Measurements from ENCODE around the gene PRKX.

PRKX gene

DNA sequence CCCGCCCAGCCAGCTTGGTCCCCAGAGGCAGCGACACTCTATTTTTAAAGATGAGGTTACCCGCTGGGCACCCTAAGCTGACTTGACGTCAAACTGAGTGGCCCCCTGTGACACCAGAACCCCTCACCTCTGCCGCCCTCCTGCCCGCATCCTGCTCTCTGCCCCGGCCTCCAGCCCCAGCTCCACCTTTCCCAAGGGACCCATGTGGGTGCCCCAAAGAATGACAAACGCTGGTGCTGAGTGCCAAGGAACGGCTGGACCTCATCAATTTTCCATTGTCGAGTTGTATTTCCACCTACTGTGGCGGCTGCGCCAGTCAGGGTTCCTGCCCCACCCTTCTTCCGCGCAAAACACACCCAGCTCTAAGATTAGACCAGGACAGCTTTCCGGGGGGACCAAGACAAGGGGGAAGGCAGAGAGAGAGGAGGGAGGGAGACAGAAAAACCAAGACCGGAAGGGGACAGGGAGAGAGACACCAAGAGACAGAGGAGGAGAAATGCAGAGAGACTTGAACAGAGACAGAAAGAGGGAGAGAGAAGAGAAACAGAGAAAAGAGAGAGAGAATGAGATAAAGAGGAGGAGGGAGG lies 2.0 kb downstream of the PRKX start:
- TF ChIP-seq GATA2 (IDR thresholded peaks at IDR 0.05; ENCODE audit: low read depth, low read length) (no peak), GATA3 (IDR thresholded peaks at IDR 0.05; ENCODE audit: low read depth, low read length) (no peak)

- TF ChIP-seq GATA3 (IDR thresholded peaks at IDR 0.05; ENCODE audit: low read depth, low read length) (no peak), GATA2 (IDR thresholded peaks at IDR 0.05; ENCODE audit: low read depth, low read length) (no peak)
Observed at GRCh38 chrX:3706481-3706880, 7.0 kb downstream of the PRKX start.

DNA sequence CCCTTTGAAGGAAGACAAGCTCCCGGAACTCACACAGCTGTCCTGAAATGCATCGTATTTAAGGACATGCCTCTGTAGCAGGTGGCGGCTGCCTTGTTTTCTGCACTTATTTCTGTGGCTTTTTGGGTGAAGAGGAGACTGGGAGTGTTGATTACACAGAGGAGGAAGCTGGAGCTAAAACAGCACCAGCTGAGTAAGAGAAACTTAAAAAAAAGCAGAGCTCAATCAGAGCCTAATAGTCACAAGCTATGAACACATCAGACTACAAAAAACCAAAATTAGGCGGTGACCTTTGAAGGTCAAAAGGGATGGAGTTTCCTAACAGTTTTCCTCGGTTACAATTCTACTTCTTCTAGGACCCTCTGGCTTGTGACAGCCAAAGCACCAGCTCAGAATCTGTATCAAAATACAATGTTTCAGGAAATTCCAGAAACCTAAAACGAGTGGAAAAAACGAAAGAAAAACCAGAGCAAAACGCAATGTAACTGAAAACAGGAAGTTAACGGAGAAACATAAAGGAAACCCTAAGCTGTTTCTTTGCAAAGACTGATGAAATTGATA lies 13.5 kb downstream of the PRKX start:
- TF ChIP-seq GATA2 (IDR thresholded peaks at IDR 0.05; ENCODE audit: low read depth, low read length) (no peak), GATA3 (IDR thresholded peaks at IDR 0.05; ENCODE audit: low read depth, low read length) (no peak)

DNA sequence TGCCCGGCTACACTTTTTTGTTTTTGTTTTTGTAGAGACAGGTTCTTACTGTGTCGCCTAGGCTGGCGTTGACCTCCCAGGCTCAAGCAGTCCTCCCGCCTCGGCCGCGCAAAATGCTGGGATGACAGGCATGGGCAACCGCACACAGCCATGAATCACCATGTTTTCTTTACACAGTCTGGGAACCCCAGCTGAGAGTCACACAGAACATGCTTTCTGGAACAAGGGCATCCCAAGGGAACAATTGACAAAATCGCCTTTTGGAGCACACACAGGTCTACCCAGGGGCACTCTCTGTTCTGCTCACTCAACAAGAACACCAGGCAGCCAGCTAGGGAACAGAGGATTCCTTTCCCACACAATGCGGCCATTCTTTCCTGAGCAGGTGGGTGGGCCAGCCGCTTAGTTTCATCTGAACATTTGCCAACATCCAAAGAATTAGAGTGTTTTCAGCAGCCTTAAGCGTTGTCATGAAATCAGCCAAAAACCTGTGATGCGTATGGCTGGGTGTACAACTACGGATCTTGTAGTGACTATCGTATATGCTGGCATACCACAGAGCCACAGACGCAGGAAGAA lies 15.7 kb downstream of the PRKX start:
- TF ChIP-seq GATA3 (IDR thresholded peaks at IDR 0.05; ENCODE audit: low read depth, low read length) (no peak), GATA2 (IDR thresholded peaks at IDR 0.05; ENCODE audit: low read depth, low read length) (no peak)

DNA sequence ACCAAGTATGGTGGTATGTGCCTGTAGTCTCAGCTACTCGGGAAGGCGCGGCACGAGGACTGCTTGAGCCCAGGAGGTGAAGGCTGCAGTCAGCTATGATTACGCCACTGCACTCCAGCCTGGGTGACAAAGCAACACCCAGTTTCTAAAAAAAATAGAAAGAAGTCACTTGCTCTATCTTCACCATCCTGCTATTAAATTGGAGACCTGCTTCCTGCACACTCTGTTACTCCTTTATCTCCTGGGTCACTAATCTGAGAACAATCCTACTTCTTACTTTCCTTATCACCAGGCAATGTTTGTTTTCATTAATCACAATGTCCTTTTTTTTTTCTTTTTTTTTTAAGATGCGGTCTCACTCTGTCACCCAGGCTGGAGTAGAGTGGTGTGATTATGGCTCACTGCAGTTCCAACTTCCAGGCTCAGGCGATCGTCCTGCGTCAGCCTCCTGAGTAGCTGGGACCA lies 16.2 kb downstream of the PRKX start:
- no peak for TF ChIP-seq GATA2 (IDR thresholded peaks at IDR 0.05; ENCODE audit: low read depth, low read length)
- TF ChIP-seq GATA3 (IDR thresholded peaks at IDR 0.05; ENCODE audit: low read depth, low read length), result no peak

DNA sequence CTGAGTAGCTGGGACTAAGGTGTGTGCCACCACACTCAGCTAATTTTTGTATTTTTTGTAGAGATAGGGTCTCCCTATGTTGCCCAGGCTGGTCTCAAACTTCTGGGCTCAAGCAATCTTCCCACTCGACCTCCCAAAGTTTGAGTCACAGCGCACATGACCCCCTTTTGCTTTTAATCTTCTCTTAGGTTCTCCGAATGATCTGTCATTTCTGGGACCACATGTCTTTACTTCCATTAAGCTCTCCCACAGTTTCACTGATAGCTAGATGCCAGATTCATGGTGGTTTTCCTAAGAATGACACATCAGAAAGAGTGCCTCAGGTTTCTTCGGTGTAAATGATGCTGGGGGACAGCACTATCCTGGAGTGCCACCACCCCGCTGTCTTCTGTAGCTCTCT lies 17.9 kb downstream of the PRKX start:
- TF ChIP-seq GATA2 (IDR thresholded peaks at IDR 0.05; ENCODE audit: low read depth, low read length), result no peak
- no peak for TF ChIP-seq GATA3 (IDR thresholded peaks at IDR 0.05; ENCODE audit: low read depth, low read length)

DNA sequence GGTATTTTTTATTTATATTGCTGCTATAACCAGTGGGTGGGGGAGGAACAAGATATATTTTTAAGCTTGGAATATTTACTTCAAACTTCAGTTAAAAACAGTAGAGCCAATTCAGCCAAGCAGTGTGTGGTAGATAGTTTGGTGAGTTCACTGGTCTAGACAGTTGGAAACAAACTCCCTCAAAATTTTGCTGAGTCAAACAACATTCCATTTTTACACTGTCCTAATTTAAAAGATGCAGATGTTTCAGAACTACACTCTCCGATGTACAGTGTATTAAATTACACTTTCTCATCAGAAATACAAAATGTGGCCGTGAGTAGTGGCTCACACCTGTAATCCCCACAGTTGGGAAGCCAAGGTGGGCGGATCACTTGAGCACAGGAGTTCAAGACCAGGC lies 23.3 kb downstream of the PRKX start:
- no peak for TF ChIP-seq GATA3 (IDR thresholded peaks at IDR 0.05; ENCODE audit: low read depth, low read length)
- no peak for TF ChIP-seq GATA2 (IDR thresholded peaks at IDR 0.05; ENCODE audit: low read depth, low read length)

GRCh38 chrX:3680459-3680858 lies 33.0 kb downstream of the PRKX start:
- TF ChIP-seq GATA3 (IDR thresholded peaks at IDR 0.05; ENCODE audit: low read depth, low read length) (no peak), GATA2 (IDR thresholded peaks at IDR 0.05; ENCODE audit: low read depth, low read length) (no peak)

DNA sequence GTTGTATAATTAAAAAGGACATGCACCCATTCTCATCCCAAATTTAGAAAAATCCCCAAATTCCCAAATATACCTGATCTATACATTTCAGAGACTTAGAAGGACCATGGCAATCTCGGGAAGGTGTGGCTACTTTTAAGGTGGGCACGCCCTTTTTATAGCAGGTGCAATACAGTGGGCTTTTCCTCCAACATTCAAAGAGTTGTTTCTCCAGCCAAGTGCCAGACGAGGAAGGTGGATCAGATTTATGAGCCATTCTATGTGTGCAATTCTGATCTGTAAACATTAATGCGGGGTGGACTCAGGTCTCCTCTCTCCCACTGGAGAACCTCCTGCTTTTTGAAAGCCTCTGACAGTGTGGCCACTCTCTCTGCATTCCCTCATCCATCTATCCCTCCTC lies 33.8 kb downstream of the PRKX start:
- TF ChIP-seq GATA3 (IDR thresholded peaks at IDR 0.05; ENCODE audit: low read depth, low read length) (no peak), GATA2 (IDR thresholded peaks at IDR 0.05; ENCODE audit: low read depth, low read length) (no peak)

DNA sequence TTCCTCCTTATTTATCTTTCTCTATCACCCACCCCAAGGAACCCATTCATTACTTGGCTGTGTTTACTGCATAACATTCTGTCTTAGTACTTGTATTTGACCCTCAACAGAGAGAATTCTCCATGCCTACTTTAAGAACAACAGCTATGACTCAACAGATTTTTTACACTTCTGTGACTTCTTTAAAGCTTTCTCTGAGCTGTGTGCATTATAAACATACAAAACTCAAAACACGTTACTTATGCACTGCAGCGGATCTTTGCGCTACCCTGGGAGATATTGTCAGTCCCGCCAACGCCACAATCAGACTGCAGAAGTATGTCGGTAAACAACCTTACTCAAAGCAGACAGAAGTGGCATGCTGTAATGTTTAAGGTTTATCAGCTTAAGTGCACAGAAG lies 35.1 kb downstream of the PRKX start:
- TF ChIP-seq GATA3 (IDR thresholded peaks at IDR 0.05; ENCODE audit: low read depth, low read length) (no peak), GATA2 (IDR thresholded peaks at IDR 0.05; ENCODE audit: low read depth, low read length) (no peak)

DNA sequence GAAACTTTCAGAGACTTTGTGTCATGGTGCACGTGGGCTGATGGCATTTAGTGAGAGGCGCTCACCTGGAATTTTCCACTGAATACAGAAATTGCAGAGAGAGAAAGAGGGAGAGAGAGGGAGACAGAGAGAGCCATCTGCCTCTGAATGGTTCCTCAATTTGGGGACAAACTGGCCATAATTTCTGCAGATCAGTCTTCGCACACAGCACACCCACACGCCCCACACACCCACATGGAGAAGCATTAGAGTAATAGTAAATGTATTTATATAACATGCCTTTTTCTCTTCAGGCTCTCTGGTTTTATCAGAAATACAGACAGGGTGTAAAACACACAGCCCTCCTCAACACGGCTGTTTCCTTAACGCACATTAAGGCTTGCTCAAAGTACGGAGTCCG lies 38.6 kb downstream of the PRKX start:
- TF ChIP-seq GATA2 (IDR thresholded peaks at IDR 0.05; ENCODE audit: low read depth, low read length) (no peak), GATA3 (IDR thresholded peaks at IDR 0.05; ENCODE audit: low read depth, low read length) (no peak)

DNA sequence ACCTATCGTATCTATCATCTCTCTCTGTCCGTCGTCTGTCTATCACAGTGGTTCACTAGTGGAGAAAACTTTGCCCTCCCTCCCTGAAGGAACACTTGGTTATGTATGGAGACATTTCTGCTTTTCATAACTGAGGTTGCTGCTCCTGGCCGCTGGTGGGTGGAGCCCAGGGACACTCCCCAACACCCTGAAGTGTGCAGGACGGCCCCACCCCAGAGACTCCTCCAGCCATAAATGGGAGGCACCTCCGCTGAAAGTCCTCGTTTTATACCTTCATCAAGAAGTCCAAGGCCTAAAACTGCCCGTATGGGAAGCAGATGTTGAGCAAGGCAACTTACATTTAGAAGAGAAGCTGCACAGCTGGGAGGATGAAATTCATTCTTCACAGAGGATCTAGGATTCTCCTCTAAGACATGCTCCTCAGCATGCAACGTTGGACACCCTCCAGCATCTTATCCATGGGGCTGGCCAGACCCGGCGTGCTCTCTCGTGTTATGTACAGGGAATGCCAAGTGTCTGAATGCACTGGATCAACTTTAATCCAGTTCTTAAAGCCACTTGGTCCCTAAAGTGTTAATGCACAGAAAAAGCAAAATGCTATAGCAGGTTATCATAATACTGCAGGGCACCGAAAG lies 43.5 kb downstream of the PRKX start:
- TF ChIP-seq GATA2 (IDR thresholded peaks at IDR 0.05; ENCODE audit: low read depth, low read length) (no peak), GATA3 (IDR thresholded peaks at IDR 0.05; ENCODE audit: low read depth, low read length) (no peak)

GRCh38 chrX:3666975-3667374 lies 46.5 kb downstream of the PRKX start:
- TF ChIP-seq GATA2 (IDR thresholded peaks at IDR 0.05; ENCODE audit: low read depth, low read length), result no peak

GRCh38 chrX:3664921-3665320 lies 48.5 kb downstream of the PRKX start:
- TF ChIP-seq GATA3 (IDR thresholded peaks at IDR 0.05; ENCODE audit: low read depth, low read length), result no peak
- TF ChIP-seq GATA2 (IDR thresholded peaks at IDR 0.05; ENCODE audit: low read depth, low read length), result no peak

- no peak for TF ChIP-seq GATA2 (IDR thresholded peaks at IDR 0.05; ENCODE audit: low read depth, low read length)
- TF ChIP-seq GATA3 (IDR thresholded peaks at IDR 0.05; ENCODE audit: low read depth, low read length), result no peak
Observed at GRCh38 chrX:3659761-3660160, 53.7 kb downstream of the PRKX start.
